Panc1 (cell line): ENCODE data around the gene FARP1. TPM values are rescaled to one million over a fixed set of nuclear protein-coding genes. Genes with fewer than 3 reads are reported as not detected.

Source experiments
- ATAC-seq: fragments of 200-7000 bp; cut with Tn5 transposase; 2 replicates; pipeline ENCODE4 v1.9.1; 2020; ENCODE audit warnings: mild to moderate bottlenecking, moderate library complexity
- BruUV-seq: library from RNA; stranded (reverse); fragments of 400-500 nt; replicated peaks from 2 replicates; lab custom pipeline; 2021; lab: Mats Ljungman, UMichigan
- CTCF ChIA-PET: fragments of 300-600 bp; sonication (Branson Sonifier 250); formaldehyde crosslinking; loops from one replicate; lab custom pipeline; 2022; ENCODE audit warnings: antibody characterized with exemption; lab: Charles Lee
- POLR2A ChIA-PET: fragments of 300-600 bp; sonication (Branson Sonifier 250); formaldehyde crosslinking; loops from one replicate; lab custom pipeline; 2022; ENCODE audit warnings: antibody characterized with exemption; lab: Charles Lee
- DNase-seq: peaks from one replicate; pipeline ENCODE4 v3.0.0-alpha.2; 2010; ENCODE audit warnings: low read depth, low spot score
- H3K27ac ChIP-seq: 2 replicates; pipeline ENCODE4 v1.5.1; 2011; ENCODE audit warnings: mild to moderate bottlenecking, low read length, inconsistent platforms
- H3K27me3 ChIP-seq: fragments of 200-500 bp; sonication (Bioruptor generic); 2 replicates; pipeline ENCODE4 v1.6.0; 2014; ENCODE audit warnings: low read length, inconsistent platforms; ENCODE audit not compliant: control insufficient read depth, insufficient read depth
- H3K36me3 ChIP-seq: fragments of 200-500 bp; sonication (Bioruptor generic); 2 replicates; pipeline ENCODE4 v1.5.1; 2014; ENCODE audit warnings: inconsistent platforms, mild to moderate bottlenecking, low read length, moderate library complexity; ENCODE audit not compliant: control insufficient read depth, insufficient read depth
- H3K4me1 ChIP-seq: 2 replicates; pipeline ENCODE4 v1.5.1; 2011; ENCODE audit warnings: inconsistent platforms, mild to moderate bottlenecking, low read length, moderate library complexity; ENCODE audit not compliant: control insufficient read depth, insufficient read depth
- H3K4me3 ChIP-seq, 2 experiments: 2 replicates each; pipeline ENCODE4 v1.5.1; 2011 to 2012; ENCODE audit warnings: low read depth in 2 of 2, low read length in 2 of 2, mild to moderate bottlenecking in 2 of 2, inconsistent platforms in 1 of 2, moderate library complexity in 1 of 2
- H3K9me3 ChIP-seq: fragments of 200-500 bp; sonication (Bioruptor generic); 2 replicates; pipeline ENCODE4 v1.5.1; 2014; ENCODE audit warnings: low read depth, mild to moderate bottlenecking, inconsistent platforms, low read length, moderate library complexity; ENCODE audit not compliant: control insufficient read depth, insufficient read depth
- CTCF ChIP-seq: fragments of 450-650 bp; IDR thresholded peaks from 2 replicates; pipeline ENCODE4 v1.5.1; 2017; ENCODE audit warnings: mild to moderate bottlenecking
- POLR2AphosphoS5 ChIP-seq: IDR thresholded peaks from 2 replicates; pipeline ENCODE4 v1.6.1; 2012; ENCODE audit warnings: mild to moderate bottlenecking, low read depth, low read length, moderate library complexity
- SIN3A ChIP-seq: IDR thresholded peaks from 2 replicates; pipeline ENCODE4 v1.6.1; 2012; ENCODE audit warnings: low read depth, mild to moderate bottlenecking, low read length, moderate library complexity, borderline replicate concordance; ENCODE audit not compliant: insufficient read depth
- TCF7L2 ChIP-seq: IDR thresholded peaks from 2 replicates; pipeline ENCODE4 v1.6.1; 2011; ENCODE audit warnings: mild to moderate bottlenecking, low read depth, low read length, inconsistent platforms
- in situ Hi-C: cut with HindIII; loops from 2 replicates; pipeline ENCODE4 v1.10.0; 2016; ENCODE audit warnings: low sequenced_read_pairs, low pct_unique_long_range_greater_than_20kb
- intact Hi-C: fragments of 100-400 bp; cut with micrococcal nuclease; formaldehyde crosslinking; loops from one replicate; pipeline ENCODE4 v1.10.0; 2022; ENCODE audit not compliant: unreplicated experiment
- total RNA-seq: library from RNA; stranded (reverse); gene quantifications from one replicate; pipeline ENCODE4 v1.2.1, GENCODE V29; 2021; ENCODE audit not compliant: unreplicated experiment
- TF ChIP-seq, protein P1 (sequence below), 2 experiments: IDR thresholded peaks; 2 replicates each; pipeline ENCODE4 v1.6.1; 2011 to 2012; ENCODE audit warnings: low read depth in 2 of 2, control low read depth in 1 of 2, low read length in 1 of 2, mild to moderate bottlenecking in 1 of 2, moderate library complexity in 1 of 2; ENCODE audit not compliant: insufficient read depth in 1 of 2

FARP1 gene
- total RNA-seq, 1 experiment from 2014 or later, result 61.9 TPM

- ATAC-seq, result no peak
- CTCF ChIA-PET, result no interaction called here
- intact Hi-C loops (no loop called here), in situ Hi-C loops (no loop called here)
- TF ChIP-seq, protein P1, sequence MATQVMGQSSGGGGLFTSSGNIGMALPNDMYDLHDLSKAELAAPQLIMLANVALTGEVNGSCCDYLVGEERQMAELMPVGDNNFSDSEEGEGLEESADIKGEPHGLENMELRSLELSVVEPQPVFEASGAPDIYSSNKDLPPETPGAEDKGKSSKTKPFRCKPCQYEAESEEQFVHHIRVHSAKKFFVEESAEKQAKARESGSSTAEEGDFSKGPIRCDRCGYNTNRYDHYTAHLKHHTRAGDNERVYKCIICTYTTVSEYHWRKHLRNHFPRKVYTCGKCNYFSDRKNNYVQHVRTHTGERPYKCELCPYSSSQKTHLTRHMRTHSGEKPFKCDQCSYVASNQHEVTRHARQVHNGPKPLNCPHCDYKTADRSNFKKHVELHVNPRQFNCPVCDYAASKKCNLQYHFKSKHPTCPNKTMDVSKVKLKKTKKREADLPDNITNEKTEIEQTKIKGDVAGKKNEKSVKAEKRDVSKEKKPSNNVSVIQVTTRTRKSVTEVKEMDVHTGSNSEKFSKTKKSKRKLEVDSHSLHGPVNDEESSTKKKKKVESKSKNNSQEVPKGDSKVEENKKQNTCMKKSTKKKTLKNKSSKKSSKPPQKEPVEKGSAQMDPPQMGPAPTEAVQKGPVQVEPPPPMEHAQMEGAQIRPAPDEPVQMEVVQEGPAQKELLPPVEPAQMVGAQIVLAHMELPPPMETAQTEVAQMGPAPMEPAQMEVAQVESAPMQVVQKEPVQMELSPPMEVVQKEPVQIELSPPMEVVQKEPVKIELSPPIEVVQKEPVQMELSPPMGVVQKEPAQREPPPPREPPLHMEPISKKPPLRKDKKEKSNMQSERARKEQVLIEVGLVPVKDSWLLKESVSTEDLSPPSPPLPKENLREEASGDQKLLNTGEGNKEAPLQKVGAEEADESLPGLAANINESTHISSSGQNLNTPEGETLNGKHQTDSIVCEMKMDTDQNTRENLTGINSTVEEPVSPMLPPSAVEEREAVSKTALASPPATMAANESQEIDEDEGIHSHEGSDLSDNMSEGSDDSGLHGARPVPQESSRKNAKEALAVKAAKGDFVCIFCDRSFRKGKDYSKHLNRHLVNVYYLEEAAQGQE (IDR thresholded peaks at IDR 0.05; ENCODE audit: insufficient read depth in 1 of 2, low read depth in 2 of 2, low read length in 1 of 2), result no peak
- TF ChIP-seq SIN3A (no peak), POLR2AphosphoS5 (no peak), CTCF (no peak), TCF7L2 (no peak)
- BruUV-seq, result no TSS peak
- POLR2A ChIA-PET, result no interaction called here
- H3K9me3 ChIP-seq, result no peaks in the 10 kb centered on the region
- no peaks in the 10 kb centered on the region for H3K36me3 ChIP-seq
- no peaks in the 10 kb centered on the region; the same call in 1 of the 2 replicates for H3K4me1 ChIP-seq
- no peaks in the 10 kb centered on the region for H3K27me3 ChIP-seq
- no peak overlapping the region for H3K27ac ChIP-seq
- no peak for DNase-seq
- H3K4me3 ChIP-seq, result no peak overlapping the region
Measured at GRCh38 chr13:98275681-98276171, 132.8 kb downstream of the FARP1 start.

GRCh38 chr13:98276486-98276885, 133.6 kb downstream of the FARP1 start:
- no peaks in the 10 kb centered on the region for H3K27me3 ChIP-seq
- TF ChIP-seq POLR2AphosphoS5, result no peak
- no peak for TF ChIP-seq SIN3A
- no TSS peak for BruUV-seq
- ChIA-PET POLR2A (interaction anchor here (0.6 kb wide), 1 partner anchor 46 kb away, joined by 3 read pairs; no protein-coding TSS in a partner anchor), CTCF (no interaction called here)
- H3K27ac ChIP-seq, result no peak overlapping the region
- ATAC-seq (no peak), DNase-seq (no peak)
- H3K4me1 ChIP-seq, result no peaks in the 10 kb centered on the region; the same call in 1 of the 2 replicates
- intact Hi-C loops (no loop called here), in situ Hi-C loops (no loop called here)
- H3K9me3 ChIP-seq, result no peaks in the 10 kb centered on the region
- H3K4me3 ChIP-seq, result no peak overlapping the region
- no peaks in the 10 kb centered on the region for H3K36me3 ChIP-seq

GRCh38 chr13:98278068-98278724, 135.3 kb downstream of the FARP1 start:
- ChIA-PET CTCF (no interaction called here), POLR2A (no interaction called here)
- Histone ChIP-seq H3K4me1 (no peaks in the 10 kb centered on the region; the same call in 1 of the 2 replicates), H3K27me3 (no peaks in the 10 kb centered on the region), H3K27ac (no peak overlapping the region), H3K4me3 (no peak overlapping the region), H3K9me3 (no peaks in the 10 kb centered on the region), H3K36me3 (no peaks in the 10 kb centered on the region)
- no TSS peak for BruUV-seq
- in situ Hi-C loops, result no loop called here
- no peak for DNase-seq
- TF ChIP-seq CTCF (no peak), TCF7L2 (no peak), SIN3A (no peak), POLR2AphosphoS5 (no peak)
- TF ChIP-seq, protein P1 (IDR thresholded peaks at IDR 0.05; ENCODE audit: insufficient read depth in 1 of 2, low read depth in 2 of 2, low read length in 1 of 2), result no peak
- intact Hi-C loops, result no loop called here
- ATAC-seq, result no peak
